ENCODE measurements around the gene MPEG1. TPM values are rescaled to one million over a fixed set of nuclear protein-coding genes. Genes with fewer than 3 reads are reported as not detected.

The MPEG1 gene
- polyA plus RNA-seq, result 10 to 100 TPM in 2 of 3 donors, 1 to 10 TPM in 1; 2.3 to 13.5 (median 11.8) TPM

- WGBS, 3 donors, result 76 to 78% (median 78%) methylated on average over 10 of the region's 10 CpGs
- H3K27ac ChIP-seq (ENCODE audit: low read depth, low read length), result no peak within 1 kb of the TSS
Measured at GRCh38 chr11:59212744-59213631, at the start of gene MPEG1. MPEG1 (minus strand) TSS chr11:59212927; CDS start chr11:59212865, 62 bp downstream.

- no peak overlapping the region for H3K27ac ChIP-seq (ENCODE audit: low read depth, low read length)
- 80 to 90% (median 86%) methylated on average over 7 of the region's 7 CpGs for WGBS, 3 donors
Measured at GRCh38 chr11:59262177-59262818, 49.6 kb upstream of the MPEG1 start.

- WGBS, 3 donors, result 88 to 91% (median 89%) methylated on average over 2 of the region's 2 CpGs
- no peak overlapping the region for H3K27ac ChIP-seq (ENCODE audit: low read depth, low read length)
Measured at GRCh38 chr11:59261150-59261549, 48.4 kb upstream of the MPEG1 start.

GRCh38 chr11:59259867-59260475 lies 47.2 kb upstream of the MPEG1 start:
- 81 to 90% (median 86%) methylated on average over 9 of the region's 9 CpGs for WGBS, 3 donors
- H3K27ac ChIP-seq (ENCODE audit: low read depth, low read length), result no peak overlapping the region

GRCh38 chr11:59259047-59259446 lies 46.3 kb upstream of the MPEG1 start:
- no peak overlapping the region for H3K27ac ChIP-seq (ENCODE audit: low read depth, low read length)
- 62 to 76% (median 73%) methylated on average over 4 of the region's 4 CpGs for WGBS, 3 donors

- H3K27ac ChIP-seq (ENCODE audit: low read depth, low read length), result no peak overlapping the region
- 59 to 86% (median 81%) methylated on average over 8 of the region's 8 CpGs for WGBS, 3 donors
Measured at GRCh38 chr11:59255281-59255680, 42.6 kb upstream of the MPEG1 start.

- no peak overlapping the region for H3K27ac ChIP-seq (ENCODE audit: low read depth, low read length)
Measured at GRCh38 chr11:59254286-59254685, 41.6 kb upstream of the MPEG1 start.

- WGBS, 3 donors, result 84 to 94% (median 89%) methylated on average over 2 of the region's 2 CpGs
- H3K27ac ChIP-seq (ENCODE audit: low read depth, low read length), result no peak overlapping the region
Measured at GRCh38 chr11:59253001-59253400, 40.3 kb upstream of the MPEG1 start.

GRCh38 chr11:59249535-59249934 lies 36.8 kb upstream of the MPEG1 start:
- no peak overlapping the region for H3K27ac ChIP-seq (ENCODE audit: low read depth, low read length)
- WGBS, 3 donors, result 89 to 97% (median 92%) methylated on average over 7 of the region's 7 CpGs

GRCh38 chr11:59247531-59248227 lies 35.0 kb upstream of the MPEG1 start:
- 4 to 35% (median 13%) methylated on average over 2 of the region's 2 CpGs for WGBS, 3 donors
- H3K27ac ChIP-seq (ENCODE audit: low read depth, low read length), result no peak overlapping the region

GRCh38 chr11:59243633-59244032 lies 30.9 kb upstream of the MPEG1 start:
- H3K27ac ChIP-seq (ENCODE audit: low read depth, low read length), result no peak overlapping the region
- WGBS, 3 donors, result 58 to 88% (median 81%) methylated on average over 1 of the region's 1 CpG

- no peak overlapping the region for H3K27ac ChIP-seq (ENCODE audit: low read depth, low read length)
Measured at GRCh38 chr11:59240322-59240721, 27.6 kb upstream of the MPEG1 start.

- no peak overlapping the region for H3K27ac ChIP-seq (ENCODE audit: low read depth, low read length)
- 60 to 72% (median 72%) methylated on average over 2 of the region's 2 CpGs for WGBS, 3 donors
Measured at GRCh38 chr11:59226396-59226795, 13.7 kb upstream of the MPEG1 start.

GRCh38 chr11:59225017-59225416 lies 12.3 kb upstream of the MPEG1 start:
- 69 to 91% (median 85%) methylated on average over 1 of the region's 1 CpG for WGBS, 3 donors
- no peak overlapping the region for H3K27ac ChIP-seq (ENCODE audit: low read depth, low read length)

- H3K27ac ChIP-seq (ENCODE audit: low read depth, low read length), result no peak overlapping the region
- WGBS, 3 donors, result 7 to 43% (median 12%) methylated on average over 4 of the region's 4 CpGs
Measured at GRCh38 chr11:59224351-59224928, 11.7 kb upstream of the MPEG1 start.

GRCh38 chr11:59223611-59224010 lies 10.9 kb upstream of the MPEG1 start:
- 26 to 74% (median 36%) methylated on average over 2 of the region's 2 CpGs for WGBS, 3 donors
- H3K27ac ChIP-seq (ENCODE audit: low read depth, low read length), result no peak overlapping the region

GRCh38 chr11:59223177-59223576 lies 10.4 kb upstream of the MPEG1 start:
- no peak overlapping the region for H3K27ac ChIP-seq (ENCODE audit: low read depth, low read length)
- WGBS, 3 donors, result 93 to 96% (median 95%) methylated on average over 1 of the region's 1 CpG

GRCh38 chr11:59222464-59223060 lies 9.8 kb upstream of the MPEG1 start:
- peak overlapping the region; percentile 10 for H3K27ac ChIP-seq (ENCODE audit: low read depth, low read length)

More at GRCh38 chr11:59222464-59223060, 9.8 kb upstream of the MPEG1 start:
- 53 to 78% (median 56%) methylated on average over 2 of the region's 2 CpGs for WGBS, 3 donors

Data from adipose tissue (tissue), 3 donors.